ENCODE data around the gene LGR6. TPM values are rescaled to one million over a fixed set of nuclear protein-coding genes. Genes with fewer than 3 reads are reported as not detected.

The LGR6 gene
- total and polyA plus RNA-seq, 2 donors (not counting 1 experiment from before 2014, with no cell fraction given) = 0.28 TPM; not detected in 1

DNA sequence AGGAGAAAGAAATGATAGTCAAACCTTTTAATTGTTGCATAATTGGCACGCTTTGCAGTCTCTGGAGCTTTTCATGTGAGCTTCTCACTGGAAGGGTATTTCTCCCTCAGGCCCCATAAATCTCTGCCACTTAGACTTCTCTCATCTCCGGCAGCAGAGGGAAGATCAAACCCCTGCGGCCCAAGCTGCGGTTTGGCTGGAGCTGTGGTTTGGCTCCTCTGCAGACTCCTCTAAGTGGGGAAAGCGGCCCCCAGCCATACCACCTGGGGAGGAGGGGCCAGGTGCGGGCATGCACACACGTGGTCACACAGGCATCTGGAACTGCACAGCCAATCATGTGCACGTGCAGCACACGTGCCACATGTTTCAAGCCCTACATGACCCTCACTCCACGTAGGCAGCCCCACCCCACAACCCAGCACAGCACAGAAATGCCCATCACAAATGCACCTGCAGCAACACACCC, 89.8 kb downstream of the LGR6 start:
- no peaks in the 10 kb centered on the region for H3K36me3 ChIP-seq (replicated peaks in 1 of 2; ENCODE audit: control extremely low read depth in 1 of 2, control insufficient read depth in 1 of 2, extremely low read depth in 1 of 2, insufficient read depth in 2 of 2, low read length in 1 of 2)
- H3K9ac ChIP-seq (ENCODE audit: low read length) = no peak overlapping the region
- H3K4me2 ChIP-seq (replicated peaks; ENCODE audit: low read depth, low read length, poor library complexity, severe bottlenecking) = peak overlapping the region; percentile 3
- H3K79me2 ChIP-seq (ENCODE audit: control insufficient read depth, insufficient read depth, low read length) = no peaks in the 10 kb centered on the region
- H4K20me1 ChIP-seq (ENCODE audit: control insufficient read depth, insufficient read depth, low read length, poor library complexity, severe bottlenecking) = no peaks in the 10 kb centered on the region
- Mint-ChIP-seq H3K4me3 (no peak overlapping the region), H3K4me1 (no peaks in the 10 kb centered on the region), H3K27ac (no peak overlapping the region), H3K9me3 (ENCODE audit: insufficient read depth) (no peaks in the 10 kb centered on the region), H3K27me3 (peaks cover 29% of the 10 kb centered on the region)
- intact Hi-C loops (cut with micrococcal nuclease) = no loop called here
- H3K4me1 ChIP-seq (ENCODE audit: control insufficient read depth in 2 of 2, insufficient read depth in 2 of 2, low read length in 2 of 2) = no peaks in the 10 kb centered on the region
- peaks cover 0 to 3% (median 0%) of the 10 kb centered on the region in 3 donors for H3K9me3 ChIP-seq (ENCODE audit: control extremely low read depth in 1 of 3, control insufficient read depth in 2 of 3, insufficient read depth in 1 of 3, low read length in 2 of 3)
- H2AFZ ChIP-seq (ENCODE audit: insufficient read depth, low read depth, low read length, poor library complexity, severe bottlenecking) = no peak overlapping the region
- ATAC-seq (ENCODE audit: low read depth) (no peak), DNase-seq (no peak)
- peaks cover 0 to 5% (median 2%) of the 10 kb centered on the region in 4 experiments for H3K27me3 ChIP-seq (replicated peaks in 1 of 4; ENCODE audit: control extremely low read depth in 1 of 4, control insufficient read depth in 3 of 4, insufficient read depth in 4 of 4, low read length in 3 of 4)
- no peak overlapping the region for H3K27ac ChIP-seq (ENCODE audit: low read length in 2 of 2)
- POLR2A ChIA-PET = no interaction called here
- no peak overlapping the region for H3K4me3 ChIP-seq (ENCODE audit: control extremely low read depth in 1 of 5, extremely low read depth in 1 of 5, insufficient read depth in 1 of 5, low read depth in 2 of 5, low read length in 4 of 5)
- 1% methylated on average over 9 of the region's 10 CpGs for WGBS (ENCODE audit: insufficient coverage)
- no peak for TF ChIP-seq EZH2 (IDR thresholded peaks at IDR 0.05; ENCODE audit: borderline replicate concordance, insufficient read depth, low read depth, low read length, poor library complexity, severe bottlenecking)
- TF ChIP-seq, protein P1, sequence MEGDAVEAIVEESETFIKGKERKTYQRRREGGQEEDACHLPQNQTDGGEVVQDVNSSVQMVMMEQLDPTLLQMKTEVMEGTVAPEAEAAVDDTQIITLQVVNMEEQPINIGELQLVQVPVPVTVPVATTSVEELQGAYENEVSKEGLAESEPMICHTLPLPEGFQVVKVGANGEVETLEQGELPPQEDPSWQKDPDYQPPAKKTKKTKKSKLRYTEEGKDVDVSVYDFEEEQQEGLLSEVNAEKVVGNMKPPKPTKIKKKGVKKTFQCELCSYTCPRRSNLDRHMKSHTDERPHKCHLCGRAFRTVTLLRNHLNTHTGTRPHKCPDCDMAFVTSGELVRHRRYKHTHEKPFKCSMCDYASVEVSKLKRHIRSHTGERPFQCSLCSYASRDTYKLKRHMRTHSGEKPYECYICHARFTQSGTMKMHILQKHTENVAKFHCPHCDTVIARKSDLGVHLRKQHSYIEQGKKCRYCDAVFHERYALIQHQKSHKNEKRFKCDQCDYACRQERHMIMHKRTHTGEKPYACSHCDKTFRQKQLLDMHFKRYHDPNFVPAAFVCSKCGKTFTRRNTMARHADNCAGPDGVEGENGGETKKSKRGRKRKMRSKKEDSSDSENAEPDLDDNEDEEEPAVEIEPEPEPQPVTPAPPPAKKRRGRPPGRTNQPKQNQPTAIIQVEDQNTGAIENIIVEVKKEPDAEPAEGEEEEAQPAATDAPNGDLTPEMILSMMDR (IDR thresholded peaks at IDR 0.05) = no peak
- CTCF ChIA-PET = no interaction called here

DNA sequence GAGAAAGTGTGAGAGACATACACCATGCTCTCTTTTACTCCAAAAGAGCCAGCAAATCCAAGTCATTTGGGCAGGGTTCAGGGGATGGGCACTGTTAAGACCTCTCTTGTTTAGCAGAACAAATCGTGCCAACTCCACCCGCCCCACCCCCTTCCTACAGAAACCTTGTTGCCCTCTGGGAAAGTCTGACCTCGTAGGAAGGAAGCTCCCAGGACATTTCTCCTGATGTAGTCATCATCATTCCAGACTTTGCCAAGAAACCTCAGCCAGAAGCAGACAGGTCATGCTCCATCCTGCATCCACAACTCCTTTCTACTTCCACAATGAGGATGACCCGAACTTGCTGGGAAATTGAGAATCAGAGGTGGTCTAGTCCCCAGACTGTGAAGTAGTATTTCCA, 90.4 kb downstream of the LGR6 start:
- no peak overlapping the region for H3K27ac ChIP-seq (ENCODE audit: low read length in 2 of 2)
- WGBS (ENCODE audit: insufficient coverage) = 85% methylated on average over 3 of the region's 4 CpGs
- TF ChIP-seq, protein P1 (IDR thresholded peaks at IDR 0.05) = no peak
- TF ChIP-seq EZH2 (IDR thresholded peaks at IDR 0.05; ENCODE audit: borderline replicate concordance, insufficient read depth, low read depth, low read length, poor library complexity, severe bottlenecking) = no peak
- ChIA-PET POLR2A (no interaction called here), CTCF (no interaction called here)
- H3K9ac ChIP-seq (ENCODE audit: low read length) = no peak overlapping the region
- no peak overlapping the region for H2AFZ ChIP-seq (ENCODE audit: insufficient read depth, low read depth, low read length, poor library complexity, severe bottlenecking)
- no peak overlapping the region for H3K4me2 ChIP-seq (replicated peaks; ENCODE audit: low read depth, low read length, poor library complexity, severe bottlenecking)
- H3K27me3 ChIP-seq (replicated peaks in 1 of 4; ENCODE audit: control extremely low read depth in 1 of 4, control insufficient read depth in 3 of 4, insufficient read depth in 4 of 4, low read length in 3 of 4) = peaks cover 0 to 5% (median 2%) of the 10 kb centered on the region in 4 experiments
- intact Hi-C loops (cut with micrococcal nuclease) = no loop called here
- no peaks in the 10 kb centered on the region for H3K79me2 ChIP-seq (ENCODE audit: control insufficient read depth, insufficient read depth, low read length)
- peaks cover 28% of the 10 kb centered on the region for H3K27me3 Mint-ChIP-seq
- H3K4me3 ChIP-seq (ENCODE audit: control extremely low read depth in 1 of 5, extremely low read depth in 1 of 5, insufficient read depth in 1 of 5, low read depth in 2 of 5, low read length in 4 of 5) = no peak overlapping the region
- H3K4me1 Mint-ChIP-seq = no peaks in the 10 kb centered on the region
- no peak overlapping the region for H3K4me3 Mint-ChIP-seq
- peaks cover 0 to 3% (median 0%) of the 10 kb centered on the region in 3 donors for H3K9me3 ChIP-seq (ENCODE audit: control extremely low read depth in 1 of 3, control insufficient read depth in 2 of 3, insufficient read depth in 1 of 3, low read length in 2 of 3)
- DNase-seq = no peak
- H3K27ac Mint-ChIP-seq = no peak overlapping the region
- no peaks in the 10 kb centered on the region for H3K4me1 ChIP-seq (ENCODE audit: control insufficient read depth in 2 of 2, insufficient read depth in 2 of 2, low read length in 2 of 2)
- no peaks in the 10 kb centered on the region for H3K36me3 ChIP-seq (replicated peaks in 1 of 2; ENCODE audit: control extremely low read depth in 1 of 2, control insufficient read depth in 1 of 2, extremely low read depth in 1 of 2, insufficient read depth in 2 of 2, low read length in 1 of 2)
- no peaks in the 10 kb centered on the region for H4K20me1 ChIP-seq (ENCODE audit: control insufficient read depth, insufficient read depth, low read length, poor library complexity, severe bottlenecking)
- ATAC-seq (ENCODE audit: low read depth) = no peak
- H3K9me3 Mint-ChIP-seq (ENCODE audit: insufficient read depth) = no peaks in the 10 kb centered on the region
